Neural crest cell (in vitro differentiated cells): ENCODE data around the gene FANCM. TPM values are rescaled to one million over a fixed set of nuclear protein-coding genes. Genes with fewer than 3 reads are reported as not detected.

Experiments used
- DNase-seq: peaks from one replicate; pipeline ENCODE4 v3.0.0; 2021; ENCODE audit warnings: low read depth, mixed read lengths, low spot score
- H3K27ac Mint-ChIP-seq: one replicate; pipeline ENCODE4 v1.8.0; 2021; ENCODE audit warnings: mild to moderate bottlenecking, mixed read lengths; ENCODE audit not compliant: unreplicated experiment
- H3K27me3 Mint-ChIP-seq: 2 replicates; pipeline ENCODE4 v1.8.0; 2021; ENCODE audit warnings: low read depth, mild to moderate bottlenecking, mixed read lengths
- H3K36me3 Mint-ChIP-seq: 2 replicates; pipeline ENCODE4 v1.8.0; 2021; ENCODE audit warnings: low read depth, mild to moderate bottlenecking, mixed read lengths
- H3K4me1 Mint-ChIP-seq: 2 replicates; pipeline ENCODE4 v1.8.0; 2021; ENCODE audit warnings: mixed read lengths
- H3K4me3 Mint-ChIP-seq: one replicate; pipeline ENCODE4 v1.8.0; 2021; ENCODE audit warnings: mild to moderate bottlenecking, mixed read lengths
- H3K9me3 Mint-ChIP-seq: 2 replicates; pipeline ENCODE4 v1.8.0; 2021; ENCODE audit warnings: mixed read lengths
- CTCF ChIP-seq: fragments of 200-600 bp; sonication (generic); conservative IDR thresholded peaks from 2 replicates; pipeline ENCODE4 v1.5.0; 2021; ENCODE audit warnings: antibody characterized with exemption, mild to moderate bottlenecking
- long read RNA-seq: library from polyadenylated mRNA; unstranded; transcript quantifications from one replicate; pipeline ENCODE4 v2.0.0, GENCODE V29; 2020
- total RNA-seq: library from RNA; stranded (reverse); gene quantifications from 2 replicates; pipeline ENCODE4 v1.2.1, GENCODE V29; 2021

Gene FANCM
- 16.3 and 19.0 TPM in 2 replicates for total RNA-seq
- long read RNA-seq, partial matches to known transcripts, result 67 of 95 reads
- long read RNA-seq, other reads (novel, unspliced or antisense), result 22 of 95 reads

GRCh38 chr14:45135659-45136395 is at the start of gene FANCM:
TSS of gene FANCM (plus strand) at chr14:45135930. CDS start at chr14:45136032, 102 bp downstream.
- Mint-ChIP-seq H3K27me3 (no peaks in the 10 kb centered on the region), H3K27ac (peak within 1 kb of the TSS; percentile 96), H3K4me1 (peaks cover 61% of the 10 kb centered on the region), H3K4me3 (peak within 1 kb of the TSS; percentile 100), H3K9me3 (no peaks in the 10 kb centered on the region), H3K36me3 (peaks cover 3% of the 10 kb centered on the region)
- TF ChIP-seq CTCF, result no peak
- peak; percentile 78 for DNase-seq

GRCh38 chr14:45089813-45090212 is 45.9 kb upstream of the FANCM start:
- no peak for TF ChIP-seq CTCF

GRCh38 chr14:45091710-45092109 is 44.0 kb upstream of the FANCM start:
- H3K4me1 Mint-ChIP-seq, result peaks cover 39% of the 10 kb centered on the region
- no peaks in the 10 kb centered on the region for H3K27me3 Mint-ChIP-seq
- no peak overlapping the region for H3K27ac Mint-ChIP-seq
- no peak for TF ChIP-seq CTCF
- H3K36me3 Mint-ChIP-seq, result peaks cover 14% of the 10 kb centered on the region
- H3K4me3 Mint-ChIP-seq, result no peak overlapping the region
- no peaks in the 10 kb centered on the region for H3K9me3 Mint-ChIP-seq
- DNase-seq, result no peak

More at GRCh38 chr14:45089813-45090212, 45.9 kb upstream of the FANCM start:
- Mint-ChIP-seq H3K9me3 (no peaks in the 10 kb centered on the region), H3K4me1 (peaks cover 57% of the 10 kb centered on the region), H3K36me3 (peaks cover 2% of the 10 kb centered on the region), H3K27ac (no peak overlapping the region), H3K4me3 (no peak overlapping the region), H3K27me3 (no peaks in the 10 kb centered on the region)
- no peak for DNase-seq

- Mint-ChIP-seq H3K9me3 (no peaks in the 10 kb centered on the region), H3K4me1 (peaks cover 18% of the 10 kb centered on the region), H3K27me3 (no peaks in the 10 kb centered on the region), H3K27ac (no peak overlapping the region), H3K36me3 (peaks cover 22% of the 10 kb centered on the region), H3K4me3 (no peak overlapping the region)
- no peak for DNase-seq
- TF ChIP-seq CTCF, result no peak
Observed at GRCh38 chr14:45094275-45094674, 41.5 kb upstream of the FANCM start.

GRCh38 chr14:45095143-45095542 is 40.6 kb upstream of the FANCM start:
- TF ChIP-seq CTCF, result no peak
- Mint-ChIP-seq H3K4me1 (peaks cover 10% of the 10 kb centered on the region), H3K27ac (no peak overlapping the region), H3K4me3 (no peak overlapping the region), H3K9me3 (no peaks in the 10 kb centered on the region), H3K36me3 (peaks cover 25% of the 10 kb centered on the region), H3K27me3 (no peaks in the 10 kb centered on the region)
- no peak for DNase-seq
